Neural progenitor cell (in vitro differentiated cells): ENCODE measurements around the gene CD37.

Experiments used
- EZH2 ChIP-seq: fragments of 200-600 bp; sonication (generic); IDR thresholded peaks from 2 replicates; pipeline ENCODE4 v1.6.1; 2017; ENCODE audit warnings: antibody characterized with exemption, mild to moderate bottlenecking, moderate library complexity
- TF ChIP-seq, protein P1 (sequence below): fragments of 200-600 bp; sonication (generic); IDR thresholded peaks from 2 replicates; pipeline ENCODE4 v1.5.1; 2017; ENCODE audit warnings: antibody characterized with exemption, mild to moderate bottlenecking

DNA sequence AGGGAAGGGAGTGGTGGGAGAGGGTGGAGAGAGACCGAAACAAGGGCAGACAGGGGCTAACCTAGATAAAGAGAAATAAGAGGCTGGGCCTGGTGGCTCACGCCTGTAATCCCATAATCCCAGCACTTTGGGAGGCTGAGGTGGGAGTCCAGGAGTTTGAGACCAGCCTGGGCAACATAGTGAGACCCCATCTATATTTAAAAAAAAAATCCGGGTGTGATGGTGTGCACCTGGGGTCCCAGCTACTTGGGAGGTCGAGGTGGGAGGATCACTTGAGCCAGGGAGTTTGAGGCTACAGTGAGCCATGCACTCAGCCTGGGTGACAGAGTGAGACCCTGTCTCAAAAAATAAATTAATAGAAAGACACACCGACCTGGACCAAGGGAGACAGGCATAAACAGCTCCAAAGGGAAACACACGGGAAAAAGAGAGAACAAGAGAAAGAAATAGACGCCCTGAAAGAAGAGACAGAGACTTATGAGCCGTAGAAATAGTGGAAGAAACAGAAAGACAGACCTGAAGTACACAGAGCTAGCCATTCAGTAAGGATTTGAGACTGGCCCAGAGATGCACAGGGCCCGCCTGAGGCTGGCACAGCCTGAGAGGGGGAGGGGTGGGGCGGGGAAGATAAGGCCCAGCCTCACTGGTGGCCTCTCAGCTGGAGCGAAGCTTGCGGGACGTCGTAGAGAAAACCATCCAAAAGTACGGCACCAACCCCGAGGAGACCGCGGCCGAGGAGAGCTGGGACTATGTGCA lies 2.2 kb downstream of the CD37 start:
- TF ChIP-seq, protein P1, sequence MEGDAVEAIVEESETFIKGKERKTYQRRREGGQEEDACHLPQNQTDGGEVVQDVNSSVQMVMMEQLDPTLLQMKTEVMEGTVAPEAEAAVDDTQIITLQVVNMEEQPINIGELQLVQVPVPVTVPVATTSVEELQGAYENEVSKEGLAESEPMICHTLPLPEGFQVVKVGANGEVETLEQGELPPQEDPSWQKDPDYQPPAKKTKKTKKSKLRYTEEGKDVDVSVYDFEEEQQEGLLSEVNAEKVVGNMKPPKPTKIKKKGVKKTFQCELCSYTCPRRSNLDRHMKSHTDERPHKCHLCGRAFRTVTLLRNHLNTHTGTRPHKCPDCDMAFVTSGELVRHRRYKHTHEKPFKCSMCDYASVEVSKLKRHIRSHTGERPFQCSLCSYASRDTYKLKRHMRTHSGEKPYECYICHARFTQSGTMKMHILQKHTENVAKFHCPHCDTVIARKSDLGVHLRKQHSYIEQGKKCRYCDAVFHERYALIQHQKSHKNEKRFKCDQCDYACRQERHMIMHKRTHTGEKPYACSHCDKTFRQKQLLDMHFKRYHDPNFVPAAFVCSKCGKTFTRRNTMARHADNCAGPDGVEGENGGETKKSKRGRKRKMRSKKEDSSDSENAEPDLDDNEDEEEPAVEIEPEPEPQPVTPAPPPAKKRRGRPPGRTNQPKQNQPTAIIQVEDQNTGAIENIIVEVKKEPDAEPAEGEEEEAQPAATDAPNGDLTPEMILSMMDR: no peak
- no peak for TF ChIP-seq EZH2
